Left ventricle myocardium inferior (tissue), 1 donor: Measurements from ENCODE around the gene TBX2. TPM values are rescaled to one million over a fixed set of nuclear protein-coding genes. Genes with fewer than 3 reads are reported as not detected.
A peak's percentile ranks its signal among the peaks of the same experiment; 100 is the strongest.

Experiments
- DNase-seq: peaks from one replicate; pipeline ENCODE4 v3.0.0-alpha.2; 2020
- H3K27ac ChIP-seq: fragments of 200-600 bp; replicated peaks from 2 replicates; pipeline ENCODE4 v1.8.0; 2021
- H3K27me3 ChIP-seq: fragments of 200-600 bp; 2 replicates; pipeline ENCODE4 v1.8.0; 2021; ENCODE audit warnings: low read depth
- H3K36me3 ChIP-seq: fragments of 200-600 bp; 2 replicates; pipeline ENCODE4 v1.8.0; 2021
- H3K4me1 ChIP-seq: fragments of 200-600 bp; 2 replicates; pipeline ENCODE4 v1.8.0; 2021
- H3K4me3 ChIP-seq: fragments of 200-600 bp; 2 replicates; pipeline ENCODE4 v1.8.0; 2021; ENCODE audit warnings: mild to moderate bottlenecking, moderate library complexity
- H3K9me3 ChIP-seq: fragments of 200-600 bp; replicated peaks from 2 replicates; pipeline ENCODE4 v1.8.0; 2021
- intact Hi-C: fragments of 100-400 bp; cut with micrococcal nuclease; formaldehyde crosslinking; loops from one replicate; pipeline ENCODE4 v1.11.0; 2022
- total RNA-seq: library from RNA; stranded (reverse); fragmentation: NEBNext Ultra II Directional; extraction: Animal tissue kit (Norgen Biotek cat#: 25700); gene quantifications from one replicate; pipeline ENCODE4 v1.2.1, GENCODE V29; 2021
- TF ChIP-seq, protein P1 (sequence below): fragments of 200-600 bp; IDR thresholded peaks from 2 replicates; pipeline ENCODE4 v1.8.0; 2021; ENCODE audit warnings: antibody characterized with exemption, mild to moderate bottlenecking, borderline replicate concordance
- donor health status: DM: no; HTN: yes; CAD: no; lungs with severe emphysema.

The TBX2 gene
- total RNA-seq, 1 donor from 2014 or later: 8.2 TPM

- H3K27ac ChIP-seq: no peak overlapping the region
- no peak for DNase-seq
- peaks cover 35% of the 10 kb centered on the region for H3K4me1 ChIP-seq
- intact Hi-C loops: no loop called here
- peak overlapping the region; percentile 54 for H3K4me3 ChIP-seq
- peaks cover 100% of the 10 kb centered on the region for H3K27me3 ChIP-seq
- TF ChIP-seq, protein P1, sequence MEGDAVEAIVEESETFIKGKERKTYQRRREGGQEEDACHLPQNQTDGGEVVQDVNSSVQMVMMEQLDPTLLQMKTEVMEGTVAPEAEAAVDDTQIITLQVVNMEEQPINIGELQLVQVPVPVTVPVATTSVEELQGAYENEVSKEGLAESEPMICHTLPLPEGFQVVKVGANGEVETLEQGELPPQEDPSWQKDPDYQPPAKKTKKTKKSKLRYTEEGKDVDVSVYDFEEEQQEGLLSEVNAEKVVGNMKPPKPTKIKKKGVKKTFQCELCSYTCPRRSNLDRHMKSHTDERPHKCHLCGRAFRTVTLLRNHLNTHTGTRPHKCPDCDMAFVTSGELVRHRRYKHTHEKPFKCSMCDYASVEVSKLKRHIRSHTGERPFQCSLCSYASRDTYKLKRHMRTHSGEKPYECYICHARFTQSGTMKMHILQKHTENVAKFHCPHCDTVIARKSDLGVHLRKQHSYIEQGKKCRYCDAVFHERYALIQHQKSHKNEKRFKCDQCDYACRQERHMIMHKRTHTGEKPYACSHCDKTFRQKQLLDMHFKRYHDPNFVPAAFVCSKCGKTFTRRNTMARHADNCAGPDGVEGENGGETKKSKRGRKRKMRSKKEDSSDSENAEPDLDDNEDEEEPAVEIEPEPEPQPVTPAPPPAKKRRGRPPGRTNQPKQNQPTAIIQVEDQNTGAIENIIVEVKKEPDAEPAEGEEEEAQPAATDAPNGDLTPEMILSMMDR: no peak
- H3K9me3 ChIP-seq: no peaks in the 10 kb centered on the region
- H3K36me3 ChIP-seq: no peaks in the 10 kb centered on the region
These were observed 57.8 kb downstream of the TBX2 start for GRCh38 chr17:61457226-61457983.

DNA sequence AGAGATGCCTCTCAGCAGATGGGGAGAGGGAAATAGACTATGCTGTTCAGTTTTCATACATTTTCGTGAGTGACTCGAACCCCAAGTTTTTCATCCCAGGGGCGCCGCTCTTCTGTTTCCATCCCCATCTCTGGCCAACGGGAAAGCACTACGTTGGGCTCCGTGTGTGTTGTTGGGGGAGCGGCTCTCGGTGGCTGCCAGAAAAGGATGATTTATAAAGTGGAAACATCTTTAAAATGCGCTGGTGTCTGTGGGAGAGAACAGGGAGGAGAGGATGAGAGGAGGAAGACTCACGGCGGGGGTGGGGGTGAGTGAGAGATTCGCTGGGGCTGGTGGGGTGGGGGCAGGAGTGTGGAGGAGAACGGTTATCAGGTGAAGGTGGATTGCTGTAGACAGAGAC is 58.4 kb downstream of the TBX2 start:
- intact Hi-C loops: no loop called here
- H3K4me3 ChIP-seq: peak overlapping the region; percentile 54
- TF ChIP-seq, protein P1: no peak
- no peak overlapping the region for H3K27ac ChIP-seq
- no peaks in the 10 kb centered on the region for H3K36me3 ChIP-seq
- DNase-seq: no peak
- no peaks in the 10 kb centered on the region for H3K9me3 ChIP-seq
- peaks cover 31% of the 10 kb centered on the region for H3K4me1 ChIP-seq
- H3K27me3 ChIP-seq: peaks cover 100% of the 10 kb centered on the region

- H3K27ac ChIP-seq: no peak overlapping the region
- no peak overlapping the region for H3K4me3 ChIP-seq
- peaks cover 31% of the 10 kb centered on the region for H3K4me1 ChIP-seq
- TF ChIP-seq, protein P1: no peak
- peaks cover 100% of the 10 kb centered on the region for H3K27me3 ChIP-seq
- no peak for DNase-seq
- H3K36me3 ChIP-seq: no peaks in the 10 kb centered on the region
- H3K9me3 ChIP-seq: no peaks in the 10 kb centered on the region
- intact Hi-C loops: no loop called here
These were observed 58.9 kb downstream of the TBX2 start for GRCh38 chr17:61458421-61459141.

Other genes with a start within 250 kb of the TBX2 start
- gene TBX4, start 52.6 kb downstream of the TBX2 start, total RNA-seq: not detected
- gene NACA2, start 191.4 kb downstream of the TBX2 start, total RNA-seq: not detected